B cell (primary cell): Measurements from ENCODE around the gene ITSN2. TPM values are rescaled to one million over a fixed set of nuclear protein-coding genes. Genes with fewer than 3 reads are reported as not detected.

ENCODE experiments used
- ATAC-seq: fragments of 200-7000 bp; cut with Tn5 transposase; one replicate; pipeline ENCODE4 v1.10.0; 2021; ENCODE audit warnings: low read depth, mild to moderate bottlenecking, moderate number of reproducible peaks, moderate library complexity
- CTCF ChIA-PET: fragments of 350-600 bp; sonication (Branson Sonifier 250); formaldehyde crosslinking; loops from one replicate; lab custom pipeline; 2021; ENCODE audit warnings: antibody characterized with exemption, inconsistent platforms; lab: Charles Lee
- POLR2A ChIA-PET: fragments of 350-600 bp; sonication (Branson Sonifier 250); formaldehyde crosslinking; loops from one replicate; lab custom pipeline; 2021; ENCODE audit warnings: antibody characterized with exemption; lab: Charles Lee
- DNase-seq: peaks from one replicate; pipeline ENCODE4 v3.0.0; 2013
- H2AFZ ChIP-seq: 2 replicates; pipeline ENCODE4 v1.6.1; 2012; ENCODE audit warnings: mild to moderate bottlenecking, low read depth, low read length; ENCODE audit not compliant: insufficient read depth, poor library complexity, severe bottlenecking
- H3K27ac ChIP-seq, 2 donors: 1 replicate in 1 of 2; 2 replicates in 1 of 2; pipeline ENCODE4 v1.5.1; 2012 to 2013; ENCODE audit warnings: low read length in 2 of 2, mild to moderate bottlenecking in 2 of 2, moderate library complexity in 1 of 2
- H3K27me3 ChIP-seq, 4 experiments: fragments of 200-600 bp in 1 of 4; sonication (generic) in 1 of 4; replicated peaks in 1 of 4; 1 replicate in 2 of 4; 2 replicates in 2 of 4; pipeline versions ENCODE4 v1.6.1 to v1.7.0; 2013 to 2016; ENCODE audit warnings: low read length in 3 of 4, mild to moderate bottlenecking in 2 of 4, mixed read lengths in 1 of 4, moderate library complexity in 1 of 4; ENCODE audit not compliant: insufficient read depth in 4 of 4, control insufficient read depth in 3 of 4; ENCODE audit errors: control extremely low read depth in 1 of 4
- H3K36me3 ChIP-seq, 2 experiments: replicated peaks in 1 of 2; 1 replicate in 1 of 2; 2 replicates in 1 of 2; pipeline versions ENCODE4 v1.6.1 to v1.7.1; 2013; ENCODE audit warnings: low read length in 1 of 2; ENCODE audit not compliant: insufficient read depth in 2 of 2, control insufficient read depth in 1 of 2; ENCODE audit errors: control extremely low read depth in 1 of 2, extremely low read depth in 1 of 2
- H3K4me1 ChIP-seq, 2 donors: fragments of 200-600 bp in 1 of 2; sonication (generic) in 1 of 2; 1 replicate in 1 of 2; 2 replicates in 1 of 2; pipeline versions ENCODE4 v1.5.1 to v1.6.1; 2013 to 2017; ENCODE audit warnings: low read length in 2 of 2; ENCODE audit not compliant: control insufficient read depth in 2 of 2, insufficient read depth in 2 of 2
- H3K4me2 ChIP-seq: replicated peaks from 2 replicates; pipeline ENCODE3; 2012; ENCODE audit warnings: mild to moderate bottlenecking, low read depth, low read length; ENCODE audit not compliant: poor library complexity, severe bottlenecking
- H3K4me3 ChIP-seq, 5 experiments: fragments of 200-600 bp in 1 of 5; sonication (generic) in 1 of 5; 1 replicate in 3 of 5; 2 replicates in 2 of 5; pipeline versions ENCODE4 v1.5.1 to v1.7.0; 2011 to 2016; ENCODE audit warnings: low read length in 4 of 5, mild to moderate bottlenecking in 4 of 5, low read depth in 2 of 5, control low read depth in 1 of 5, moderate library complexity in 1 of 5; ENCODE audit not compliant: insufficient read depth in 1 of 5; ENCODE audit errors: control extremely low read depth in 1 of 5, extremely low read depth in 1 of 5
- H3K79me2 ChIP-seq: fragments of 200-600 bp; sonication (generic); one replicate; pipeline ENCODE4 v1.6.0; 2016; ENCODE audit warnings: low read length; ENCODE audit not compliant: control insufficient read depth, insufficient read depth
- H3K9ac ChIP-seq: fragments of 200-600 bp; sonication (generic); 2 replicates; pipeline ENCODE4 v1.6.1; 2017; ENCODE audit warnings: mild to moderate bottlenecking, low read length, moderate library complexity
- H3K9me3 ChIP-seq, 3 donors: one replicate each; pipeline versions ENCODE4 v1.6.1 to v1.7.1; 2013; ENCODE audit warnings: low read length in 2 of 3; ENCODE audit not compliant: control insufficient read depth in 2 of 3, insufficient read depth in 1 of 3; ENCODE audit errors: control extremely low read depth in 1 of 3
- H4K20me1 ChIP-seq: 2 replicates; pipeline ENCODE4 v1.6.0; 2012; ENCODE audit warnings: mild to moderate bottlenecking, low read length; ENCODE audit not compliant: insufficient read depth, control insufficient read depth, poor library complexity, severe bottlenecking
- H3K27ac Mint-ChIP-seq: one replicate; pipeline ENCODE4 v1.8.0; 2021; ENCODE audit warnings: mixed read lengths
- H3K27me3 Mint-ChIP-seq: one replicate; pipeline ENCODE4 v1.8.0; 2021; ENCODE audit warnings: mixed read lengths
- H3K4me1 Mint-ChIP-seq: one replicate; pipeline ENCODE4 v1.8.0; 2021; ENCODE audit warnings: mixed read lengths
- H3K4me3 Mint-ChIP-seq: one replicate; pipeline ENCODE4 v1.8.0; 2021; ENCODE audit warnings: mixed read lengths
- H3K9me3 Mint-ChIP-seq: one replicate; pipeline ENCODE4 v1.8.0; 2022; ENCODE audit warnings: mixed read lengths; ENCODE audit not compliant: insufficient read depth
- EZH2 ChIP-seq: IDR thresholded peaks from 2 replicates; pipeline ENCODE4 v1.6.1; 2012; ENCODE audit warnings: borderline replicate concordance, low read depth, mild to moderate bottlenecking, moderate library complexity, low read length; ENCODE audit not compliant: insufficient read depth, poor library complexity, severe bottlenecking
- WGBS: methylation state at CpG from one replicate; pipeline ENCODE4 v1.1.5; 2013; ENCODE audit warnings: missing lambda C conversion rate; ENCODE audit not compliant: insufficient coverage; 5-methylcytosine and 5-hydroxymethylcytosine counted together
- intact Hi-C: fragments of 100-400 bp; cut with micrococcal nuclease; formaldehyde crosslinking; loops from one replicate; pipeline ENCODE4 v1.10.0; 2022
- polyA plus RNA-seq: library from polyadenylated mRNA; depleted of rRNA; stranded (reverse); fragments of >200 nt; gene quantifications from 2 replicates; pipeline ENCODE4 v1.2.3, GENCODE V29; 2012
- total RNA-seq, 2 donors: library from RNA; stranded (reverse); fragments of 120-200 nt in 1 of 2; gene quantifications; 1 replicate in 1 of 2; 2 replicates in 1 of 2; pipeline versions ENCODE4 v1.2.3 to v1.2.4, GENCODE V29; 2013 to 2022
- TF ChIP-seq, protein P1 (sequence below): fragments of 200-600 bp; IDR thresholded peaks from one replicate; pipeline ENCODE4 v1.8.0; 2022; ENCODE audit warnings: antibody characterized with exemption, mild to moderate bottlenecking

ITSN2 gene
- total and polyA plus RNA-seq, 2 donors (not counting 1 experiment from before 2014, with no cell fraction given), result 107 to 200 TPM

DNA sequence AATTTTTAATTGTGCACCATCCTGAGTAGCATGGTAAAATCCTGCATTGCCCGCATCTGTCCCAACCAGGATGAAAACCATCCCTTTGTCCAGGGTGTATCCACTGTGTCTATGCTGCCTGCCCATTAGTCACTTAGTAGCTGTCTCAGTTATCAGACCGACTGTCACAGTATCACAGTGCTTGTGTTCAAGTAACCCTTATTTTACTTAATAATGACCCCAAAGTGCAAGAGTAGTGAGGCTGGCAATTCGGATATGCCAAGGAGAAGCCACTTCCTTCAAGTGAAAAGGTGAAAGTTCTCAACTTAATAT lies 8.8 kb downstream of the ITSN2 start:
- intact Hi-C loops, result loop anchor here (2.0 to 5.0 kb wide), 2 partner anchors 19 to 34 kb away; no protein-coding TSS in a partner anchor
- no peaks in the 10 kb centered on the region for H3K27me3 Mint-ChIP-seq
- peak overlapping the region; percentile 22 for H3K9ac ChIP-seq
- DNase-seq (no peak), ATAC-seq (no peak)
- no peaks in the 10 kb centered on the region for H3K9me3 Mint-ChIP-seq
- H3K27ac Mint-ChIP-seq, result peak overlapping the region; percentile 74
- H3K4me1 ChIP-seq, result peaks cover 78 to 84% of the 10 kb centered on the region in 2 donors
- peak overlapping the region; percentile 11 to 69 for H3K27ac ChIP-seq
- no peaks in the 10 kb centered on the region for H3K27me3 ChIP-seq
- ChIA-PET POLR2A (interaction anchor here (0.6 kb wide), 1 partner anchor 19 kb away, joined by 3 read pairs; no protein-coding TSS in a partner anchor), CTCF (interaction anchor here (0.7 to 1.4 kb wide), 3 partner anchors 22 to 527 kb away, joined by 4 to 8 read pairs (median 5); no protein-coding TSS in a partner anchor)
- peak overlapping the region; percentile 59 for H3K4me2 ChIP-seq
- H3K9me3 ChIP-seq, result no peaks in the 10 kb centered on the region
- H2AFZ ChIP-seq, result no peak overlapping the region
- H3K4me3 Mint-ChIP-seq, result peak overlapping the region; percentile 68
- H3K4me1 Mint-ChIP-seq, result peaks cover 74% of the 10 kb centered on the region
- 80% methylated on average over 1 of the region's 3 CpGs for WGBS
- no peak overlapping the region for H3K4me3 ChIP-seq
- no peak for TF ChIP-seq EZH2
- TF ChIP-seq, protein P1, sequence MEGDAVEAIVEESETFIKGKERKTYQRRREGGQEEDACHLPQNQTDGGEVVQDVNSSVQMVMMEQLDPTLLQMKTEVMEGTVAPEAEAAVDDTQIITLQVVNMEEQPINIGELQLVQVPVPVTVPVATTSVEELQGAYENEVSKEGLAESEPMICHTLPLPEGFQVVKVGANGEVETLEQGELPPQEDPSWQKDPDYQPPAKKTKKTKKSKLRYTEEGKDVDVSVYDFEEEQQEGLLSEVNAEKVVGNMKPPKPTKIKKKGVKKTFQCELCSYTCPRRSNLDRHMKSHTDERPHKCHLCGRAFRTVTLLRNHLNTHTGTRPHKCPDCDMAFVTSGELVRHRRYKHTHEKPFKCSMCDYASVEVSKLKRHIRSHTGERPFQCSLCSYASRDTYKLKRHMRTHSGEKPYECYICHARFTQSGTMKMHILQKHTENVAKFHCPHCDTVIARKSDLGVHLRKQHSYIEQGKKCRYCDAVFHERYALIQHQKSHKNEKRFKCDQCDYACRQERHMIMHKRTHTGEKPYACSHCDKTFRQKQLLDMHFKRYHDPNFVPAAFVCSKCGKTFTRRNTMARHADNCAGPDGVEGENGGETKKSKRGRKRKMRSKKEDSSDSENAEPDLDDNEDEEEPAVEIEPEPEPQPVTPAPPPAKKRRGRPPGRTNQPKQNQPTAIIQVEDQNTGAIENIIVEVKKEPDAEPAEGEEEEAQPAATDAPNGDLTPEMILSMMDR, result no peak
- peaks cover 31% of the 10 kb centered on the region for H4K20me1 ChIP-seq
- H3K36me3 ChIP-seq, result no peaks in the 10 kb centered on the region
- H3K79me2 ChIP-seq, result peaks cover 100% of the 10 kb centered on the region

DNA sequence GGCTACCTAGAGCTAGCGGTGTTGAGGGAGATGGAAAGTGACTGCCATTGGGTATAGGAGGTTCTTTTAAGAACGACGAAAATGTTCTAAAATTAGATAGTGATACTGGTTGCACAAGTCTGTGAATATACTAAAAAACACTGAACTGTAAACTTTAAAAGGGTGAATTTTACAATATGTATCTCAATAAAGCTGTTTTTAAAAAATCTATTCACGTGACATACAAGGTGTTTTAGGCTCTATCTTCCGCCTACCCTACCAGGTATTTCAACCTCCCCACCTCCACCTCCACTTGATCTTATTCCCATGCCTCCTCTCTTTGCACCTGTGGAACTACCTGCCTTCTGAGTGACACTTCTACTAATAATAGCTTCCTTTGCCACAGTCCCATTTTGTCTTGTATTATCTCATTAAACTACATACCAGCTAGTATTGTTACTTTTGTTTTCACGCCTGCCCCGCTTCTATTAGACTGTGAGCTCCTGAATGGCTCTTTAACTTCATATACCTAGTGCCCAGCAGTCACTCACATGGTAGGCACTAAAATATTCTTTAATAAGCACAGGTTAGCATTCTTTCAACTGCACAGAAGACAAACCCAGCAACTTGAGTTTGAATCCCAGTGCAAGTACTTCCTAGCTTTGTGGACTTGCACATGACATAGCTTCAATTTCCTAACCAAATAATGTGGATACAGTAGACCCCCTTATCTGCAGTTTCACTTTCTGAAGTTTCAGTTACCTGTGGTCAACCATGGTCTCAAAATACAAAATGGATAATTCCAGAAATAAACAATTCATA lies 9.3 kb downstream of the ITSN2 start:
- H3K36me3 ChIP-seq, result no peaks in the 10 kb centered on the region
- CTCF ChIA-PET, result interaction anchor here (0.7 to 1.4 kb wide), 3 partner anchors 22 to 526 kb away, joined by 4 to 8 read pairs (median 5); no protein-coding TSS in a partner anchor
- peak overlapping the region; percentile 68 for H3K4me3 Mint-ChIP-seq
- H3K9me3 ChIP-seq, result no peaks in the 10 kb centered on the region
- no peak for DNase-seq
- intact Hi-C loops, result loop anchor here (2.0 to 5.0 kb wide), 2 partner anchors 18 to 34 kb away; no protein-coding TSS in a partner anchor
- H3K4me3 ChIP-seq, result peak overlapping the region in 1 of 5 experiments; percentile 31
- TF ChIP-seq, protein P1, result no peak
- TF ChIP-seq EZH2, result no peak
- WGBS, result 91% methylated on average over 4 of the region's 7 CpGs
- peaks cover 74% of the 10 kb centered on the region for H3K4me1 Mint-ChIP-seq
- H3K9ac ChIP-seq, result peak overlapping the region; percentile 22
- no peaks in the 10 kb centered on the region for H3K9me3 Mint-ChIP-seq
- POLR2A ChIA-PET, result no interaction called here
- peak overlapping the region; percentile 11 to 69 for H3K27ac ChIP-seq
- no peaks in the 10 kb centered on the region for H3K27me3 Mint-ChIP-seq
- H3K79me2 ChIP-seq, result peaks cover 100% of the 10 kb centered on the region
- H3K27me3 ChIP-seq, result no peaks in the 10 kb centered on the region
- peak overlapping the region; percentile 66 for H3K27ac Mint-ChIP-seq
- H2AFZ ChIP-seq, result no peak overlapping the region
- no peak for ATAC-seq
- H3K4me2 ChIP-seq, result peak overlapping the region; percentile 59
- peaks cover 35% of the 10 kb centered on the region for H4K20me1 ChIP-seq
- peaks cover 75 to 86% of the 10 kb centered on the region in 2 donors for H3K4me1 ChIP-seq
